ENCODE data around the gene ECM2.

The ECM2 gene

GRCh38 chr9:92486371-92486770 lies 49.4 kb downstream of the ECM2 start:
- Mint-ChIP-seq H3K9me3 (no peaks in the 10 kb centered on the region), H3K27ac (ENCODE audit: low read depth) (no peak overlapping the region), H3K36me3 (ENCODE audit: insufficient read depth) (no peaks in the 10 kb centered on the region), H3K4me3 (no peak overlapping the region), H3K4me1 (peaks cover 1% of the 10 kb centered on the region), H3K27me3 (no peaks in the 10 kb centered on the region)
- DNase-seq (ENCODE audit: low spot score in 2 of 2) (no peak), ATAC-seq (replicated peaks; ENCODE audit: extremely low read depth, poor library complexity, severe bottlenecking) (no peak)

- Mint-ChIP-seq H3K4me3 (no peak overlapping the region), H3K9me3 (no peaks in the 10 kb centered on the region), H3K36me3 (ENCODE audit: insufficient read depth) (no peaks in the 10 kb centered on the region), H3K27ac (ENCODE audit: low read depth) (no peak overlapping the region), H3K27me3 (no peaks in the 10 kb centered on the region), H3K4me1 (peaks cover 7% of the 10 kb centered on the region)
- no peak for DNase-seq (ENCODE audit: low spot score in 2 of 2)
- no peak for ATAC-seq (replicated peaks; ENCODE audit: extremely low read depth, poor library complexity, severe bottlenecking)
These were observed 51.2 kb downstream of the ECM2 start for GRCh38 chr9:92484563-92484962.

- Mint-ChIP-seq H3K36me3 (ENCODE audit: insufficient read depth) (no peaks in the 10 kb centered on the region), H3K27ac (ENCODE audit: low read depth) (no peak overlapping the region), H3K9me3 (no peaks in the 10 kb centered on the region), H3K4me3 (no peak overlapping the region), H3K4me1 (peaks cover 7% of the 10 kb centered on the region), H3K27me3 (no peaks in the 10 kb centered on the region)
- ATAC-seq (replicated peaks; ENCODE audit: extremely low read depth, poor library complexity, severe bottlenecking) (no peak), DNase-seq (ENCODE audit: low spot score in 2 of 2) (no peak)
These were observed 51.9 kb downstream of the ECM2 start for GRCh38 chr9:92483627-92484545.

GRCh38 chr9:92482805-92483204 lies 53.0 kb downstream of the ECM2 start:
- no peaks in the 10 kb centered on the region for H3K9me3 Mint-ChIP-seq
- no peaks in the 10 kb centered on the region for H3K36me3 Mint-ChIP-seq (ENCODE audit: insufficient read depth)
- no peak overlapping the region for H3K4me3 Mint-ChIP-seq
- H3K4me1 Mint-ChIP-seq, result peaks cover 7% of the 10 kb centered on the region
- no peak overlapping the region for H3K27ac Mint-ChIP-seq (ENCODE audit: low read depth)
- no peak for ATAC-seq (replicated peaks; ENCODE audit: extremely low read depth, poor library complexity, severe bottlenecking)
- no peaks in the 10 kb centered on the region for H3K27me3 Mint-ChIP-seq
- DNase-seq (ENCODE audit: low spot score in 2 of 2), result no peak

- H3K9me3 Mint-ChIP-seq, result no peaks in the 10 kb centered on the region
- H3K36me3 Mint-ChIP-seq (ENCODE audit: insufficient read depth), result no peaks in the 10 kb centered on the region
- no peak within 1 kb of the TSS for H3K4me3 Mint-ChIP-seq
- H3K4me1 Mint-ChIP-seq, result peaks cover 7% of the 10 kb centered on the region
- H3K27me3 Mint-ChIP-seq, result no peaks in the 10 kb centered on the region
- no peak for DNase-seq (ENCODE audit: low spot score in 2 of 2)
- ATAC-seq (replicated peaks; ENCODE audit: extremely low read depth, poor library complexity, severe bottlenecking), result no peak
- H3K27ac Mint-ChIP-seq (ENCODE audit: low read depth), result no peak within 1 kb of the TSS
These were observed 53.5 kb downstream of the ECM2 start, which contains the start of gene ASPN for GRCh38 chr9:92482329-92482728. Gene ASPN, minus strand, starts transcription at chr9:92482506.

- ATAC-seq (replicated peaks; ENCODE audit: extremely low read depth, poor library complexity, severe bottlenecking) (no peak), DNase-seq (ENCODE audit: low spot score in 2 of 2) (no peak)
- Mint-ChIP-seq H3K27me3 (no peaks in the 10 kb centered on the region), H3K9me3 (no peaks in the 10 kb centered on the region), H3K4me3 (no peak overlapping the region), H3K36me3 (ENCODE audit: insufficient read depth) (no peaks in the 10 kb centered on the region), H3K27ac (ENCODE audit: low read depth) (no peak overlapping the region), H3K4me1 (peaks cover 7% of the 10 kb centered on the region)
These were observed 54.7 kb downstream of the ECM2 start for GRCh38 chr9:92480986-92481633.

- ATAC-seq (replicated peaks; ENCODE audit: extremely low read depth, poor library complexity, severe bottlenecking) (no peak), DNase-seq (ENCODE audit: low spot score in 2 of 2) (no peak)
- Mint-ChIP-seq H3K4me1 (peaks cover 7% of the 10 kb centered on the region), H3K4me3 (no peak overlapping the region), H3K27me3 (no peaks in the 10 kb centered on the region), H3K9me3 (no peaks in the 10 kb centered on the region), H3K27ac (ENCODE audit: low read depth) (no peak overlapping the region), H3K36me3 (ENCODE audit: insufficient read depth) (no peaks in the 10 kb centered on the region)
These were observed 55.5 kb downstream of the ECM2 start for GRCh38 chr9:92480291-92480771.

GRCh38 chr9:92479346-92479745 lies 56.4 kb downstream of the ECM2 start:
- Mint-ChIP-seq H3K36me3 (ENCODE audit: insufficient read depth) (no peaks in the 10 kb centered on the region), H3K27ac (ENCODE audit: low read depth) (no peak overlapping the region), H3K9me3 (no peaks in the 10 kb centered on the region)

GRCh38 chr9:92478783-92479182 lies 57.0 kb downstream of the ECM2 start:
- Mint-ChIP-seq H3K27ac (ENCODE audit: low read depth) (no peak overlapping the region), H3K4me1 (peaks cover 7% of the 10 kb centered on the region), H3K36me3 (ENCODE audit: insufficient read depth) (no peaks in the 10 kb centered on the region), H3K27me3 (no peaks in the 10 kb centered on the region), H3K4me3 (no peak overlapping the region), H3K9me3 (no peaks in the 10 kb centered on the region)
- no peak for ATAC-seq (replicated peaks; ENCODE audit: extremely low read depth, poor library complexity, severe bottlenecking)
- no peak for DNase-seq (ENCODE audit: low spot score in 2 of 2)

More at GRCh38 chr9:92479346-92479745, 56.4 kb downstream of the ECM2 start:
- DNase-seq (ENCODE audit: low spot score in 2 of 2) (no peak), ATAC-seq (replicated peaks; ENCODE audit: extremely low read depth, poor library complexity, severe bottlenecking) (no peak)
- Mint-ChIP-seq H3K4me3 (no peak overlapping the region), H3K27me3 (no peaks in the 10 kb centered on the region), H3K4me1 (peaks cover 7% of the 10 kb centered on the region)

- no peaks in the 10 kb centered on the region for H3K9me3 Mint-ChIP-seq
- H3K36me3 Mint-ChIP-seq (ENCODE audit: insufficient read depth), result peaks cover under 1% of the 10 kb centered on the region
- peaks cover 7% of the 10 kb centered on the region for H3K4me1 Mint-ChIP-seq
- H3K4me3 Mint-ChIP-seq, result no peak overlapping the region
- no peak overlapping the region for H3K27ac Mint-ChIP-seq (ENCODE audit: low read depth)
- ATAC-seq (replicated peaks; ENCODE audit: extremely low read depth, poor library complexity, severe bottlenecking) (no peak), DNase-seq (ENCODE audit: low spot score in 2 of 2) (no peak)
- no peaks in the 10 kb centered on the region for H3K27me3 Mint-ChIP-seq
These were observed 58.8 kb downstream of the ECM2 start for GRCh38 chr9:92476962-92477361.

GRCh38 chr9:92474587-92474986 lies 61.2 kb downstream of the ECM2 start:
- H3K4me1 Mint-ChIP-seq, result no peaks in the 10 kb centered on the region

GRCh38 chr9:92468206-92468605 lies 67.6 kb downstream of the ECM2 start:
- Mint-ChIP-seq H3K27ac (ENCODE audit: low read depth) (no peak overlapping the region), H3K9me3 (no peaks in the 10 kb centered on the region), H3K4me3 (no peak overlapping the region), H3K36me3 (ENCODE audit: insufficient read depth) (peaks cover 2% of the 10 kb centered on the region), H3K27me3 (no peaks in the 10 kb centered on the region), H3K4me1 (no peaks in the 10 kb centered on the region)
- DNase-seq (ENCODE audit: low spot score in 2 of 2) (no peak), ATAC-seq (replicated peaks; ENCODE audit: extremely low read depth, poor library complexity, severe bottlenecking) (no peak)

More at GRCh38 chr9:92474587-92474986, 61.2 kb downstream of the ECM2 start:
- H3K36me3 Mint-ChIP-seq (ENCODE audit: insufficient read depth), result peaks cover 2% of the 10 kb centered on the region
- DNase-seq (ENCODE audit: low spot score in 2 of 2) (no peak), ATAC-seq (replicated peaks; ENCODE audit: extremely low read depth, poor library complexity, severe bottlenecking) (no peak)
- H3K9me3 Mint-ChIP-seq, result no peaks in the 10 kb centered on the region
- no peak overlapping the region for H3K27ac Mint-ChIP-seq (ENCODE audit: low read depth)
- no peaks in the 10 kb centered on the region for H3K27me3 Mint-ChIP-seq
- no peak overlapping the region for H3K4me3 Mint-ChIP-seq

- H3K27me3 Mint-ChIP-seq, result no peaks in the 10 kb centered on the region
- no peaks in the 10 kb centered on the region for H3K9me3 Mint-ChIP-seq
- DNase-seq (ENCODE audit: low spot score in 2 of 2) (no peak), ATAC-seq (replicated peaks; ENCODE audit: extremely low read depth, poor library complexity, severe bottlenecking) (no peak)
- no peaks in the 10 kb centered on the region for H3K4me1 Mint-ChIP-seq
- peaks cover 2% of the 10 kb centered on the region for H3K36me3 Mint-ChIP-seq (ENCODE audit: insufficient read depth)
- no peak overlapping the region for H3K27ac Mint-ChIP-seq (ENCODE audit: low read depth)
- no peak overlapping the region for H3K4me3 Mint-ChIP-seq
These were observed 68.3 kb downstream of the ECM2 start for GRCh38 chr9:92467511-92467910.

Measured in central memory CD8-positive, alpha-beta T cell (primary cell).